Colonic mucosa (tissue), 4 donors: Measurements from ENCODE around the gene IL18R1. TPM values are rescaled to one million over a fixed set of nuclear protein-coding genes. Genes with fewer than 3 reads are reported as not detected.
"Not testable (repeated sequence)": the region's sequence is repeated elsewhere in the genome, so short reads cannot be mapped to it uniquely, and the experiment has no call there.

Experiments
- DNase-seq: peaks from one replicate; pipeline ENCODE4 v3.0.0-alpha.2; 2020
- H3K27ac ChIP-seq: fragments of 200-600 bp; one replicate; pipeline ENCODE4 v1.8.0; 2021
- H3K27me3 ChIP-seq: fragments of 200-600 bp; one replicate; pipeline ENCODE4 v1.8.0; 2021
- H3K36me3 ChIP-seq: fragments of 200-600 bp; one replicate; pipeline ENCODE4 v1.8.0; 2021
- H3K4me1 ChIP-seq: fragments of 200-600 bp; one replicate; pipeline ENCODE4 v1.8.0; 2021; ENCODE audit warnings: mild to moderate bottlenecking
- H3K4me3 ChIP-seq: fragments of 200-600 bp; one replicate; pipeline ENCODE4 v1.8.0; 2021
- H3K9ac ChIP-seq, 2 donors: one replicate each; pipeline ENCODE4 v1.7.0; 2013; ENCODE audit warnings: control low read depth in 2 of 2, low read depth in 2 of 2, low read length in 2 of 2
- H3K9me3 ChIP-seq: fragments of 200-600 bp; one replicate; pipeline ENCODE4 v1.8.0; 2021
- CTCF ChIP-seq: fragments of 200-600 bp; IDR thresholded peaks from one replicate; pipeline ENCODE4 v1.8.0; 2022; ENCODE audit warnings: antibody characterized with exemption, mild to moderate bottlenecking
- intact Hi-C: fragments of 100-400 bp; cut with DNase I; formaldehyde crosslinking; loops from one replicate; pipeline ENCODE4 v1.14.1; 2022
- total RNA-seq, 2 donors: library from RNA; stranded (reverse); fragmentation: NEBNext Ultra II Directional in 1 of 2; extraction: Animal tissue kit (Norgen Biotek cat#: 25700) in 1 of 2; gene quantifications; one replicate each; pipeline ENCODE4 v1.2.1, GENCODE V29; 2021
- donor health status: healthy.
- donor health status: DM: no; HTN: no; CAD: no.
- donor health status: DM: no; HTN: no; CAD: no.

Gene IL18R1
- total RNA-seq, 2 donors from 2014 or later: 1.1 to 3.0 TPM

DNA sequence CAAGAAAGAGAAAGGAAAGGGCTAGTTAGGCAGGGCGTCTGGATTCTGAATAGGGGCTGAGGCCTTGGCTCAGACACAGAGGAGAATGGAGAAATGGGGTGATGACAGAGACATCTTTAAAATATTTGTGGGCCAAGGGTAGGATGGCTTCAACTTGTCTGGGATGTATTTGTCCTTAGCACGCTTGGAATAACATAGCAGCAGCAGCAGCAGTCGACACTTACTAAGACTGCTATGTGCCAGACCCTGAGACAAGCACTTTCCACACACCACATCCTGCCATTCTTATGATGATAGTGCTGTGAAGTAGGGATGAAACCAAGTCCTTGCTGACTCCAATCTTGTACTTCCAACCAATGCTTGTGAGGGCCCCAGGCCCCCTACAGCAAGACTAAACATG is 41.6 kb upstream of the IL18R1 start:
- no peak overlapping the region for H3K27ac ChIP-seq
- no peak for TF ChIP-seq CTCF
- no peak overlapping the region for H3K4me3 ChIP-seq
- no peaks in the 10 kb centered on the region for H3K9me3 ChIP-seq
- no peak for DNase-seq
- H3K4me1 ChIP-seq: peaks cover 3% of the 10 kb centered on the region
- no peak overlapping the region for H3K9ac ChIP-seq
- intact Hi-C loops: no loop called here
- H3K27me3 ChIP-seq: no peaks in the 10 kb centered on the region
- no peaks in the 10 kb centered on the region for H3K36me3 ChIP-seq

- intact Hi-C loops: no loop called here
- no peak for DNase-seq
- Histone ChIP-seq H3K36me3 (no peaks in the 10 kb centered on the region), H3K27ac (no peak overlapping the region), H3K9ac (no peak overlapping the region), H3K27me3 (no peaks in the 10 kb centered on the region), H3K4me3 (no peak overlapping the region), H3K9me3 (no peaks in the 10 kb centered on the region), H3K4me1 (peaks cover 3% of the 10 kb centered on the region)
- no peak for TF ChIP-seq CTCF
These were observed 39.7 kb upstream of the IL18R1 start for GRCh38 chr2:102315921-102316320.

GRCh38 chr2:102317715-102318114 is 37.9 kb upstream of the IL18R1 start:
- no peak for DNase-seq
- no peak for TF ChIP-seq CTCF
- Histone ChIP-seq H3K9ac (no peak overlapping the region), H3K9me3 (no peaks in the 10 kb centered on the region), H3K4me3 (no peak overlapping the region), H3K4me1 (peaks cover 3% of the 10 kb centered on the region), H3K27ac (no peak overlapping the region), H3K27me3 (no peaks in the 10 kb centered on the region), H3K36me3 (no peaks in the 10 kb centered on the region)
- intact Hi-C loops: no loop called here

GRCh38 chr2:102318437-102318836 is 37.2 kb upstream of the IL18R1 start:
- TF ChIP-seq CTCF: no peak
- H3K36me3 ChIP-seq: no peaks in the 10 kb centered on the region

DNA sequence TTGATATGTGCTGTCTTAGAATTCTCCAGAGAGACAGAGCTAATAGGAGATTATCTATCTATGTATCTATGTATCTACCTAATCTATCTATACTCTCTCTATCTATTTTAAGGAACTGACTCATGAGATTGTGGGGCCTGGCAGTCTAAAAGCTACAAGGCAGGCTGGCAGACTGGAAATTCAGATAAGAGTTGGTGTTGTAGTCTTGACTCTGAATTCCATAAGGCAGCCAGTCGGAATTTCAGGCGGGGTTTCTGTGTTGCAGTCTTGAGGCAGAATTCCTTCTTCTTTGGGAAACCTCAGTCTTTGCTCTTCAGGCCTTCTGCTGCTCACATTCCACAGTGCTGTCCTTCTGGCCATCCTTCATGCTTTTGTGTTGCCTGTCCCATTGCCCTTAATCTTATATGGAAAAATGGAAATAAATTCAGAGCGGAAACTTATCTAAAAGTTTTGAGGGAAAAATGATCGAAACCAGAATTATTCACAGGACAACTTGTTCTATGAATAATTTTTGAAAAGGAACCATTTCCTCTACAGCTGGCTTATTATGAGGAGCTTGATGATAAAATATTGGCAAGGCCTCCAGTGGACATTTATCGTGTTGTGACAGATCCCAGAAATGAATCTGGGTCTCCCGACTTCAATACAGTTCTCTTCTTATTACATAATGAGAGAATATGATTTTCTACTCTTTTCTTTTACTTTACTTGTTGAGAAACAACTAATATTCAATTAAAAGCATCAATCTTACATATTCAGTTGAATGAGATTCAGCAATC is 33.5 kb upstream of the IL18R1 start:
- Histone ChIP-seq H3K4me1 (peaks cover 3% of the 10 kb centered on the region), H3K27ac (no peak overlapping the region), H3K9ac (no peak overlapping the region), H3K27me3 (no peaks in the 10 kb centered on the region), H3K9me3 (no peaks in the 10 kb centered on the region), H3K4me3 (no peak overlapping the region), H3K36me3 (no peaks in the 10 kb centered on the region)
- TF ChIP-seq CTCF: no peak
- no peak for DNase-seq
- intact Hi-C loops: no loop called here

More at GRCh38 chr2:102318437-102318836, 37.2 kb upstream of the IL18R1 start:
- H3K27me3 ChIP-seq: no peaks in the 10 kb centered on the region
- no peak overlapping the region for H3K4me3 ChIP-seq
- peaks cover 3% of the 10 kb centered on the region for H3K4me1 ChIP-seq
- H3K27ac ChIP-seq: no peak overlapping the region
- DNase-seq: no peak
- intact Hi-C loops: no loop called here
- no peaks in the 10 kb centered on the region for H3K9me3 ChIP-seq
- no peak overlapping the region for H3K9ac ChIP-seq

- DNase-seq, H3K4me3 ChIP-seq, H3K4me1 ChIP-seq, intact Hi-C loops, H3K9me3 ChIP-seq, H3K27me3 ChIP-seq, H3K9ac ChIP-seq, H3K27ac ChIP-seq, H3K36me3 ChIP-seq: not testable (repeated sequence)
These were observed 30.7 kb upstream of the IL18R1 start for GRCh38 chr2:102324914-102325313.
